GM23338 (cell line): ENCODE results near the gene CATSPER3.

Source experiments
- CREB1 ChIP-seq: fragments of 250-450 bp; sonication (Bioruptor Pico); IDR thresholded peaks from 2 replicates; pipeline ENCODE4 v1.5.0; 2020; ENCODE audit warnings: low read depth, mild to moderate bottlenecking, moderate library complexity
- CTCF ChIP-seq, 2 experiments: fragments of 200-600 bp in 1 of 2; sonication (generic) in 1 of 2; conservative IDR thresholded peaks; 2 replicates each; pipeline versions ENCODE4 v1.5.1 to v1.6.1; 2016 to 2017; ENCODE audit warnings: antibody characterized with exemption in 2 of 2, low read depth in 2 of 2, mild to moderate bottlenecking in 2 of 2, moderate library complexity in 1 of 2
- EZH2 ChIP-seq: fragments of 200-600 bp; sonication (generic); IDR thresholded peaks from one replicate; pipeline ENCODE4 v1.8.0; 2017; ENCODE audit warnings: antibody characterized with exemption, mild to moderate bottlenecking, low read depth; ENCODE audit not compliant: unreplicated experiment
- EZH2phosphoT487 ChIP-seq: fragments of 200-600 bp; sonication (generic); IDR thresholded peaks from one replicate; pipeline ENCODE4 v1.8.1; 2018; ENCODE audit warnings: antibody characterized with exemption; ENCODE audit not compliant: unreplicated experiment
- NANOG ChIP-seq: IDR thresholded peaks from 2 replicates; pipeline ENCODE4 v1.6.1; 2016; ENCODE audit warnings: antibody characterized with exemption, borderline replicate concordance
- POLR2AphosphoS5 ChIP-seq: IDR thresholded peaks from 2 replicates; pipeline ENCODE4 v1.6.1; 2016; ENCODE audit warnings: antibody characterized with exemption, low read depth
- REST ChIP-seq: IDR thresholded peaks from one replicate; pipeline ENCODE4 v1.6.1; 2018; ENCODE audit warnings: antibody characterized with exemption; ENCODE audit not compliant: unreplicated experiment

DNA sequence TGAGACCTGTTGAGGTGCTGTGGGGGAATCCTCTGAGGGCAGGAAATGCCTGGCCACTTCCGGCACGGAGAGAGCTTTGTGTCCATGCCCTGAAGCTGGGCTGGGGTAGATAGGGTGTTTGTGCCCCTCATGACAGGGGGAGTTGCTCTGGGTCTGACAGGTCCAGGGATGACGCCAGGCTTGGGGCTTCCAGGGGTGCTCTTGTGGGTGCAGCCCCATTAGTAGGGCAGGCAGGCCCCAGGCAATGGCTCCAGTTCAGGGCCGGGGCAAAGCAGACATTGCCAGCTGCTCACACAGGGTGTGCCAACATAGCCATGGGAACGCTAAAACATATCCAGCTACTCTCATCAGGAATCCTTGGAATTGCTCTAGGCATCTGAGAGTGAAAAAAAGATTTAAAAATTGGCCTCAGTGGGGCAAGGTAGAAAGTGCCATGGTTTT lies 45.3 kb downstream of the CATSPER3 start:
- no peak for TF ChIP-seq REST
- no peak for TF ChIP-seq EZH2
- TF ChIP-seq CTCF (conservative IDR thresholded peaks at IDR 0.05; ENCODE audit: low read depth in 2 of 2): no peak
- TF ChIP-seq POLR2AphosphoS5: no peak
- no peak for TF ChIP-seq CREB1
- no peak for TF ChIP-seq NANOG
- TF ChIP-seq EZH2phosphoT487: no peak
